ENCODE data around the gene HYPK. TPM values are rescaled to one million over a fixed set of nuclear protein-coding genes. Genes with fewer than 3 reads are reported as not detected.
"Not testable (repeated sequence)": the region's sequence is repeated elsewhere in the genome, so short reads cannot be mapped to it uniquely, and the experiment has no call there.

HYPK gene
- total and polyA plus RNA-seq, 12 donors = 5.5 to 24.3 (median 10.4) TPM

GRCh38 chr15:43824302-43825246 lies 24.2 kb downstream of the HYPK start, which contains the start of gene MFAP1:
TSS of gene MFAP1 (minus strand) at chr15:43824690. CDS start at chr15:43824569, 121 bp downstream.
- Histone ChIP-seq H3K27me3 (no peaks in the 10 kb centered on the region), H3K4me3 (peak within 1 kb of the TSS; percentile 73 to 97 (median 83)), H3K36me3 (peaks cover 0 to 20% (median 0%) of the 10 kb centered on the region in 9 donors), H3K27ac (peak within 1 kb of the TSS; percentile 9 to 97 (median 86)), H3K4me1 (peaks cover 15 to 65% (median 45%) of the 10 kb centered on the region in 9 donors), H3K9me3 (no peaks in the 10 kb centered on the region)
- intact Hi-C loops (cut with DNase I) = no loop called here
- peak; percentile 93 to 98 (median 97) for ATAC-seq
- peak; percentile 90 to 96 for DNase-seq
- 8 to 9% methylated on average over 46 of the region's 46 CpGs for WGBS, 2 donors
- TF ChIP-seq CTCF (IDR thresholded peaks at IDR 0.05) = no peak

- DNase-seq; intact Hi-C loops (cut with DNase I); H3K9me3 ChIP-seq; ATAC-seq; H3K27me3 ChIP-seq: not testable (repeated sequence)
- H3K36me3 ChIP-seq = peaks cover 0 to 14% (median 0%) of the 10 kb centered on the region in 9 donors
- peaks cover 15 to 65% (median 45%) of the 10 kb centered on the region in 9 donors for H3K4me1 ChIP-seq
- WGBS, 2 donors = 95 to 96% methylated on average over 11 of the region's 11 CpGs
- H3K27ac ChIP-seq = peak overlapping the region in 1 of 10 donors; percentile 97
- H3K4me3 ChIP-seq = peak overlapping the region in 1 of 10 donors; percentile 97
Measured at GRCh38 chr15:43825305-43825704, 24.9 kb downstream of the HYPK start.

- Histone ChIP-seq H3K4me3 (peak overlapping the region in 8 of 10 donors; percentile 42 to 66 (median 59)), H3K27me3 (no peaks in the 10 kb centered on the region), H3K9me3 (no peaks in the 10 kb centered on the region), H3K4me1 (peaks cover 15 to 65% (median 45%) of the 10 kb centered on the region in 9 donors), H3K27ac (peak overlapping the region in 8 of 10 donors; percentile 25 to 82 (median 68)), H3K36me3 (peaks cover 0 to 11% (median 0%) of the 10 kb centered on the region in 9 donors)
- 94 to 96% methylated on average over 11 of the region's 11 CpGs for WGBS, 2 donors
- intact Hi-C loops (cut with DNase I) = no loop called here
- DNase-seq (no peak), ATAC-seq (no peak)
- TF ChIP-seq CTCF (IDR thresholded peaks at IDR 0.05) = no peak
Measured at GRCh38 chr15:43826029-43826507, 25.7 kb downstream of the HYPK start.

GRCh38 chr15:43826508-43827341 lies 26.3 kb downstream of the HYPK start, which contains the start of gene WDR76:
TSS of gene WDR76 (plus strand) at chr15:43827002. CDS start at chr15:43827033, 31 bp downstream.
- H3K4me3 ChIP-seq = peak within 1 kb of the TSS; percentile 27 to 66 (median 57)
- DNase-seq (peak; percentile 80 to 82), ATAC-seq (peak; percentile 76 to 87 (median 82))
- peaks cover 15 to 61% (median 41%) of the 10 kb centered on the region in 9 donors for H3K4me1 ChIP-seq
- H3K27me3 ChIP-seq = no peaks in the 10 kb centered on the region
- intact Hi-C loops (cut with DNase I) = no loop called here
- peak within 1 kb of the TSS; percentile 25 to 82 (median 67) for H3K27ac ChIP-seq
- peaks cover 0 to 11% (median 0%) of the 10 kb centered on the region in 9 donors for H3K36me3 ChIP-seq
- H3K9me3 ChIP-seq = no peaks in the 10 kb centered on the region
- WGBS, 2 donors = 5 to 6% methylated on average over 48 of the region's 48 CpGs
- TF ChIP-seq CTCF (IDR thresholded peaks at IDR 0.05) = no peak
